Stimulated activated CD4-positive, alpha-beta T cell treated with anti-CD3 and anti-CD28 coated beads, Interleukin-4, amount 100 ng/mL, for 24 hours (primary cell): ENCODE results near the gene BICDL1.

Experiments used
- DNase-seq: peaks from one replicate; pipeline ENCODE4 v3.0.0-alpha.2; 2020

Gene BICDL1

DNA sequence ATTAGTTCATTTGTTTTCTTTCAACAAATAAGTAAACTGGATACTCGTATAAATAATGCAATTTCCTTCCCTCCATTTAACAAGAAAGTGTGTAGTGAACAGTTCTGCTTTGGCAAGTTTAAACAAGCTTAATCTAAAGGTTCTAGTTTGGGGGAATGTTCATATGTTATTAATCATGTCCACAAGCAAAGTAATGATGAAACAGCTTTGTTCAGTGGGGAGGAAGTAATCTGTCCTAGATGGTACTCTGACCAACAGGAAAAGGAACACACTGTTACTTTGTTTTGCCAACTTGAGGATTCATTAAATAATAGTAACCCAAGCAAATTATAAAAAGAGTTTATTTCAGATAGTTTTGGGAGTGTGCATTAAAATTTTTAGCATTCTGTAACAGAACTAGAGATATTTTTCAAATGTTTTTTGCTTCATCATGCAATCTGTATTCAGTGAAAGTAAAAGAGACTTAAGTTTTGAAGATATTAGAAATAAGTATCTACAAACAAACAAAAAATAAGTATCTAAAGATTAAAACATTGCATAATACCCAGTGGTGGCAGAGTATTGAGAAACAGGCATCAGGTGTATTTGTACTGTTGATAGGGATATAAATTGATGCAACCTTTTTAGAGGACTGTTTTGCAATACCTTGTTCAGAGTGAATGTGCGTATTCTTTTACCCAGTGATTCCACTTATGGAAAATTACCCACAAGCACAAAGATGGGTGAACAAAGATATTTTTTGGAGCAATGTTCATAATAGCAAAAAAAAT is 66.4 kb downstream of the BICDL1 start:
- no peak for DNase-seq

DNA sequence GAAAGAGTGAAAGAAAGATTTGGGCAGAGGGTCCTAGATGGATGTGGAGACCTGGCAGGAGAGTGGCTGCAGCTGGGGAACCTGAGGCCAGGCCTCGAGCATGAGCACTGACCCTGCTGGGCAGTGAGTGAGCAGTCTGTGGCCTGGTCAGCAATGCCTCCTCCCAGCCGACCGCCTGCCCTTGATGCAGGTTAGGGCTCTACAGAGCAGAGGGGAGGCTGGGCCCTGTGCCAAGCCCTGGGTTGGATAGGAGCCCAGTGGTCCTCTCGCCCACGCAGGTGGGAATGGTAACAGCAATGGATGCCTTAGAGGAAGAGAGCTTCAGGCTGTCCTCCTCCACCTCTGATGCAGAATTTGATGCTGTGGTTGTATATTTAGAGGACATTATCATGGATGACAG is 67.7 kb downstream of the BICDL1 start:
- no peak for DNase-seq

DNA sequence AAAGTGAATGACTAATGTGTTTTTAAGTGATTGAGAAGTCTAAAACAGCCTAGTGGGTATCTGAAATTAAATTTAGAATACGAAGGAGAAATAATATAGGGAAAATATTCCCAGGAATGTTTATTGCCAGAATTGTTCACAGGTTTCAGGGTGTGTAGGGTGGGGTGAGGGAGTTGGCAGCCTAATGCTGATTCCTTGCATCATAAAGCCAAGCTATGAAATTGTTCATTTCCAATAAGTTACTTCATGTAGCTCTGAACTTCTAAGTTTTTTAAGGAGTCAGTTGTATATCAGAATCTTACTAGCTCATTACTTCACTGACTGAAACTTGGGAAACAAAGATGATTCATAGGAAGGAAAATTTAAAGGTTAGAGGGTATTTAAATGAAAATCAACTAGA is 71.2 kb downstream of the BICDL1 start:
- DNase-seq = no peak

DNA sequence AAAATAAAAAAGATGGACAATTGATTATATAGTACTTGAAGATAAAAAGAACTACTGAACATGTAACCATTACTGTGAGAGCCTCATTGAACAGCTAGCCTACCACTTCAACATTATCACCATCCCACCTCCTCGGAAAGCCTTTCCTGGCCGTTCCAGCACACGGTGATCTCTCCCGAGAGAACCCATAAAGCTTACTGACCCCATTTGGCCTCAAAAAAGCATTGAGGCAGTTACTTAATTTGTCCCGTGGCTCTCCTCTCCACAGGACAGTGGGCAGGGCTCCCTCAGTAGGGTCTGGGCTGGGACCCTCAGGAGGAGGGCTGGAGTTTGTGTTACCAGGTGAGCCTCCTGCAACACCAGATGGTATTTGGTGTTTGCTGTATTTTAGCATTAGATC is 71.7 kb downstream of the BICDL1 start:
- no peak for DNase-seq

DNA sequence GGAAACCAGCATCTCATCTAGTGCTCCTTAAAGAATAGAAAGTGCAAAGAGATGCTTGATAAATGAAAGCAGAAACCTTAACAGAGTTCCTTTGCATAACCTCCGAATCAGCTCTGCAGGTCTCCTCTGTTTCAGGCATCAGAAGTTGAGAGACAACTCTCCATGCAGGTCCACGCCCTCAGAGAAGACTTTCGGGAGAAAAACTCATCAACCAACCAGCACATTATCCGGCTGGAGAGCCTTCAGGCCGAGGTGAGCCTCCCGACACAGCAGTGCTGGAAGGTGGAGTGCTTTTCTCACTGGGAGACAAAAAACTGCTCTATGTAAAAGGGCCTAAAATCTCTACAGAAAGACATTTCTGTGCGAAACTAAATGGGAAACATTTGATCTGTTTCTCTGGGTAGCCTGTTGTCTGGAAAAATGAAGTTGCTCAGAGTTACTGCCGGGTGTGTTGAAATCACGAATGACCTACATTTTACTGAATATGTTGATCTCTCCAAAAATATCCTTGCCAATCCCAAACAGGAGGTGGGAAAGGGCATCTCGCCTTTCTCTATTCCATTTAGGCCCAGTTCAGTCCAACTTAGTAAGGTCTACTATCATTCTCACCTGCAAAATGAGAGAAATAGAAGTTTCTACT is 72.7 kb downstream of the BICDL1 start:
- DNase-seq = no peak

DNA sequence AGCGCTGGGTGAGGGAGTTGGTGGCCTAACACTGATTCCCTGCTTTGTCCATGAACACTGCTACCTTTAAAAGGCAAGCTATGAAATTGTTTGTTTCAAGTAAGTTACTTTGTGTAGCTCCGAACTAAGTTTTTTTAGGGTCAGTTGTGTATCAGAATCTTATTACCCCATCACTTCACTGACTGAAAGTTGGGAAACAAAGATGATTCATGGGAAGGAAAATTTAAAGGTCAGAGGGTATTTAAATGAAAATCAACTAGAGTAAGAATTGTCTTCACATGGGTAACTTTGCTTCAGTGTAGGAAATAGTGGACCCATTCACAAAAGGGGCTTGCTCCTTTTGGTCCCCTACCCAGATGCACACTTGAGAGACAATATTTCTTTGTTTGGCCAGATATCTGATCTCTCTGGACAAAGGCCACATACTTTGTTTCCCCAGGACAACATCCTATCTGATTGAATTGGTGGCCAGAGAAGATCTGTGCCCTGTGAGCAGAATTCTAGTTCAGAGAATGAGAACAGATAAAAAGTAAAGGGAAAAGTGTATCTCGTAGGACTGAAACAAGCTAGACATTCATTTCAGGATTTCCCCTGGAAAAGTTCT is 74.0 kb downstream of the BICDL1 start:
- DNase-seq = no peak

DNA sequence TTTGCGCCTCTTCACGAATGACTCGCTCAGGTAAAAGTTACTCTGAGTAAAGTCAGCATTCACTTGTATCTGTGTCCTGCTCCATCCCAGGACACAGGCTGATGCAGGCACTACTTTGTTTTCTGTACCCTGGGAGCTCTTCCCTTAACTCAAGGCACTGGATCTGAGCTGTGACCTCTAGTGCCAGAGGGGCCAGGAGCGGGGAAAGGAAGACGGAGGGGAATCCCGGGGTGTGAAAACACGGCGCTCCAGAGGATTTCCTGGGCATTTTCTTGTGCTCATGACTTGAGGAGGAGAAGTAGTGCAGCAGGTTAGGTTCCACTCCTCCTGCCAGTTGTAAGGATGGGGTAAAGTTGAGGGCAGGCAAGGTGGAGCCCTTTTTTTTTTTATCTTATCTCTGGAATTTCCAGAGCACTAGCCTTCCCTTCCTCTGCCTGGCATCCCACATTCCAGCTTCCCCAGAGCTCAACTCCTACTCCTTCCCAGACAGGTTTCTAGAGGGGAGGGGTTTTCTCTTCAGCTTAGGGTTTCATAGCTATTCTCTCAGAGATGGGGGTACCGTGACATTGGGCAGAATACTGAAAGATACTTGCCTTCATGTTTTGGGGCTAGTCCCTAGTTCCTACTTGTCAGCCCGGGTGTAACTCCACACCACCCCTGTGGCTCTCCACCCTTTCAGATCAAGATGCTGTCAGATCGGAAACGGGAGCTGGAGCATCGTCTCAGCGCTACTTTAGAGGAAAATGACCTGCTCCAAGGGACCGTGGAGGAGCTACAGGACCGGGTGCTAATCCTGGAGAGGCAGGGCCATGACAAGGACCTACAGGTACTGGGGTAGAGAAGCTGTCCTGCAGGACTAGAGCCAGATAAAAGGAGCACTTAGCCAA is 75.3 kb downstream of the BICDL1 start:
- DNase-seq = no peak

DNA sequence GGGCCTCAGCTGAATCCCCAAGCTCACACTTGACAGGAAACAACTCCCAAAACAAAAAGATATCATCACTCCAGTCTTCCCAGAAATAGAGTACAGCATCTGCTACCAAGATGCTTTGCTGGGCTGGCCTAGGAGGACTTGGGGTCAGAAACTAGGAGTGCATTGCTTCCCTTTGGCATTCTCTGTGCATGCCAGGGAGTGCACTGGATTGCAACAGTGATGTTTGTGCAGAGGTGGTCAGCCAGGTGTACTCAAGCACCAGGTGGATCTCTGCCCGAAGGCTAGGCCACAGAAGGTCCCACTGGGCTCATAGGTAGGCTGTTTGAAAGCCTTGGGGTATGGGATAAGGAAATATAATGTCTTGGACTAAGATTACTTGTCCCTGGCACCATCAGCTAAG is 76.4 kb downstream of the BICDL1 start:
- DNase-seq = no peak

DNA sequence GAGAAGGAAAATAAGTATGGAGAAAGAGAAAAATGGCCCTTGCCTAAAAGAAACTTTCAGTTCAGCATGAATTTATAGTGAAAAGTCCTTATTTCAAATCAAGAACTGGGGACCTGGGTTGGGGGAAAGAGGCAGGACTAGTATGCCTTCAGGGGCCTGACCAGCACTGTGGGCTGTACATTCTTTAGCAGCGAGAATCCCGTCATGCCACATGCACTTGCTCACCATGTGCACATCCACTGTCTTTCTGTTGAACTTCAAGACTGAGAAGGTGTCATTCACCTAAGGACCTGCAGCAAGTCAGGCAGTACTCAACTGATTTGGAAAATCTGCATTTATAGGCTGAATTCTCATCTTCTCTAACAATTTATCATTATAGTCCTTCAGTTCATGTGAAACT is 77.3 kb downstream of the BICDL1 start:
- no peak for DNase-seq

DNA sequence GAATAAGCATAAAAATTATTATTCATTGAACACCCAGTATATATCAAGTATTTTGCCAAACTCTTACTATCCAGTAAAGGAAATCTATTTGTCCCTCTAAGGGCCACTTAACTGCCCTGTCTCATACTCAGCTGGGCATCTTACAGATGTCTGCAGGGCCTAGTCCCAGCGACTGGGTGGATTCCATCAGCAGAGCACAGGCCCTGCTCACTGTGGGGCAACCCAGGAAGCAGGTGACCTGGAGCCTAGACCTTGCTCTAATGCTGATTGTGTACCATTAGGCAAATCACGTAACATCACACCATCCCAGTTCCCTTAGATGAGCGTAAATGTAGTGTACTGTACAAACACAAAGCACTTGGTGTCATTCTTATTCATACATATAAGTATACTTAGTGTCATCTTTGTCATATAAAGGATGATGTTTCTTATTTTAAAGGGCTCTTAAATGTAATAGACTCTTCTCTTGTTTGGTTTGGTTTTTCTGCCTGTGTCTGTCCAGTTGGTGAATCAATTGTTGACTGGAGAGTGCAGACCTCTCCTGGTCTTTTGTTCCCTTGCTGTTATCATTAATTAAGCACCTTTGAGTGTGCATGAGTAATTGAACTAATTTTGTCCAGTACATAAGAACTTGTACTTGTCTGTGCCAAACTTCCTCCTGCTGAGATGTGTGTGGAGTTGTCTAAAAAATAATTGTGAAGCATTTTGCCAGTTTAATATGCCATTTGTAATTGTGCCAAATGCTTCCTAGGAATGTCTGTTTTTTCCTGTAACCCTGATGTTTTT is 78.2 kb downstream of the BICDL1 start:
- no peak for DNase-seq

DNA sequence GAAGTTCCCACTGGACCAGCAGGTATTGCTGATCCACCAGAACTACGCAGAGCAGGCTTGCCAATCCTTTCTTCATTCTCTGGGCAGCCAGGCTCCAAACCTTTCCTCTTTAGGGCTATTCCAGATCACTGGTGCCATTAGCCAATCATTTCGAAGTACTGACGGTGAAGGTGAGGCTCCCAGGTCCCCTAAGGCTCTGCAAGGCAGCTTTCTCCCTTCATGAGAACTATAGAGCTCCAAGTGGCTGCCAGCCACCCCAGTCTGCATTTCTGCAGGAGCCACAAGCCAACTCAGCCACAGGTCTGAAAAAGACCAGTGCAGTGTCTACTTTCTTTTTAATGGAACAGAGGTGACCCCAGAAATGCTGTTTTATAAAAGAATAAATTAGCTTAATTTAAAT is 78.9 kb downstream of the BICDL1 start:
- DNase-seq = no peak

DNA sequence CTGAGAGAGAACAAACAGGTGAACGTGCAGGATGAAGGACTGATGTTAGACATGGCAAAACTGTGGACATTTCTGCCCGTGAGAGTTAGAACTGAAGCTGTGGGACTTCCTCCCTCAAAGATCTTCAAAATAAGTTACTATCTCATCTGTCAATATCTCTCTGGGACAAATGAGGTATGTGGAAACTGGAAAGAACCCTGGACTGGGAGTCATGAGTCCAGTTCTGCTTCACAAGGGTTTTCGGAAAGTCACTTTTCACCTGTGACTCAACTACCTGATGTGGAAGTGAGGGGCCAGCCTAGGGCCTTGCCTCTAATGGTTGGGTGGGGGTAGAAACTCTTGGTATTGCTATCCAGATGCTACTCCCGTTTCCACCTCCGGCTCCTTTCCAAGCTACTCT is 80.2 kb downstream of the BICDL1 start:
- no peak for DNase-seq

DNA sequence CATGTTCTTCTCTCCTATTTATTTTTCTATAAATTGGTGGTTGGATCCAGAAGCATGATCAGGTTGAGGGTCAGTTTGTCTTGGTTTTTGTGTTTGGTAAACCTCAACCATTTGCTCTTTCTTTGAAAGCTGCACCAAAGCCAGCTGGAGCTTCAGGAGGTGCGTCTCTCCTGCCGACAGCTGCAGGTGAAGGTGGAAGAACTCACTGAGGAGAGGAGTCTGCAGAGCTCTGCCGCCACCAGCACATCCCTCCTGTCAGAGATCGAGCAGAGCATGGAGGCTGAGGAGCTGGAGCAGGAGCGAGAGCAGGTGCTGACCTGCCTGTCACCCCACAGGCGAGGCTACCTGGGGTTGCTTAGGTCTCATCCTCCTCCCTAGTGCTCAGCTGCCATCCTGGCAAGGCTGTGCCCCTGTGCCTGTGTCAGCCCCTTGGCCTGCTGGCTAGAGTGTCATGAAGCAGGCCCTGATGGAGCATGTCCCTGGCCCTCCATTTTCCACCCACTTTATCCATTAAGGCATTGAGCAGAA is 82.5 kb downstream of the BICDL1 start:
- DNase-seq = no peak

DNA sequence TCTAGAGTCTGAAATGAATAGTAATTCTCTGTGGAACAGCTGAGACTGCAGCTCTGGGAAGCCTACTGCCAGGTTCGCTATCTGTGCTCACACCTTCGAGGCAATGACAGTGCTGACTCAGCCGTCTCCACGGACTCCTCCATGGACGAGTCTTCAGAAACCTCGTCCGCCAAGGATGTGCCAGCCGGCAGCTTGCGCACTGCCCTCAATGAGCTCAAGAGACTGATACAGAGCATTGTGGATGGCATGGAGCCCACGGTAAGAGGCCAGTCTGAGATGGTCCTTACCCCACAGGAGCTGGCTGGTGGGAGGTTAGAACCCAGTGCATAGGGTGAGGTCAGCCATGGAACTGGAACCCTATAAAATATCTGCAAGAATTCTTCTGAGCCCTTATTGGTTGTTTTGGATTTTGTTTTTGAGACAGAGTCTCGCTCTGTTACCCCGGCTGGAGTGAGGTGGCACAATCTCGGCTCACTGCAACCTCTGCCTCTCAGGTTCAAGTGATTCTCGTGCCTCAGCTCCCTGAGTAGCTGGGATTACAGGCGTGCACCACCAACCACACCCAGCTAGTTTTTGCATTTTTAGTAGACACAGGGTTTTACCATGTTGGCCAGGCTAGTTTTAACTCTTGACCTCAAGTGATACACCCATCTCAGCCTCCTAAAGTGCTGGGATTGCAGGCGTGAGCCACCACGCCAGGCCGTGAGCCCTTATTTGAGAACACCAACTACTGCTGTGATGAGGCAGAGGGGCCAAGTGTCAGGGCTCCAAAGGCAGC is 83.6 kb downstream of the BICDL1 start:
- DNase-seq = no peak

DNA sequence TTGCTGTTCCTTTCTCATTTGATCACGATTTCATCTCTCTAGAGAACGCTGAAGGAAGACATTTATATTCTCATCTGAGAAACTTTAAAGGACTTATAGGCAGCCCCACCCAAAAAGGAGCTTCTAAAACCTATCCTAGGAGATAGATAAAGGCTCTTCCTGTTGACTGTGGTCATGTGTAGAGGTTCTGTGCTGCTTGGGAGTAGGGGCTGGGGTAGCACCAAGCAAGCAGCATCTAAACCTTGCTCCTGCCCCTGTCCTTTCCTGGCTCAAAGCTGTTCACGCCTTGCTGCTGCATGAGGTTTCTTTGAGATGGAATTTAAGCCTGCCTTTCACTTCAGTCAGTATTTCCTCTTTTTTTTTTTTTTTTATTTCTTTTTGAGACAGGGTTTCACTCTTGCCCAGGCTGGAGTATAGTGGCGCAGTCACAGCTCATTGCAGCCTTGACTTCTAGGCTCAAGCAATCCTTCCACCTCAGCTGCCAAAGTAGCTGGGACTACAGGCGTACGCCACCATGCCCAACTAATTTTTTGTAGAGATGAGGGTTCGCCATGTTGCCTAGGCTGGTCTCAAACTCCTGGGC is 86.1 kb downstream of the BICDL1 start:
- no peak for DNase-seq

DNA sequence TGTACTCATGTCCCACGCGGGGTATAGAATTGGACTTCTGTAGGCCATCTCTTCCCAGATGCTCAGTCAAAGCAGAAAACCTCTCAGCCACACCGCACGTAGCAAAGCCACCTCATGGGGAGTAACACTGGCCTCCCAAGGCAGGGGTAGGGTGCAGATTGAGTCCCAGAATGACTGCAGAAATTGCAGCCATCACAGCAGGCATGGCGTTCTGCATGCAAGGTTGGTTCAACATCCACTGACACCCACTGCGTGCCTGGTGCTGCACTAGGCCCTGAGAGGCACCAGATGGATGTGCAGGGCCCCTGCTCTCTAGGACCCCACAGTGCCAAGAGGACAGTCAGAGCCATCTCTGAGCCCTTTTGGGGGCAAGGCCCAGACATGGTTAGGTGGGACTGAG is 87.6 kb downstream of the BICDL1 start:
- DNase-seq = no peak

DNA sequence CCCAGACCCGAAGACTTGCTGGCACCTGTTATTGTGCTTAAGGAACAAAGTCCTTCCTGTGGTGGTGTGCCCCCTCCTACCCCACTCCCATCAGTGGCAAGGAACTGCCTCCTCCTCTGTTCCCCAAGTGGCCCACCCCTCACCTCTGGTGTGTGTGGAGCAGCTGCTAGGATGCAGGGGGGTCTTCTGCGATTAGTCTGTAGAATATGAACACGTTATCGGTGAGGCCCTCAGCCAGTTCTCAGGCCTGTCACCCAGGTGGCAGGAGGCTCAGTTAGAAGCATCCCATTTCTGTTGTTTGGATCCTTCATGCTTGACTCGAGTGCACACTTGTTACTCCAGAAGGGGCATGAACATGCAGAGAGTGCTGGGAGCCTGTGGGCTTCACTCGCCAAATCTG is 88.2 kb downstream of the BICDL1 start:
- no peak for DNase-seq

DNA sequence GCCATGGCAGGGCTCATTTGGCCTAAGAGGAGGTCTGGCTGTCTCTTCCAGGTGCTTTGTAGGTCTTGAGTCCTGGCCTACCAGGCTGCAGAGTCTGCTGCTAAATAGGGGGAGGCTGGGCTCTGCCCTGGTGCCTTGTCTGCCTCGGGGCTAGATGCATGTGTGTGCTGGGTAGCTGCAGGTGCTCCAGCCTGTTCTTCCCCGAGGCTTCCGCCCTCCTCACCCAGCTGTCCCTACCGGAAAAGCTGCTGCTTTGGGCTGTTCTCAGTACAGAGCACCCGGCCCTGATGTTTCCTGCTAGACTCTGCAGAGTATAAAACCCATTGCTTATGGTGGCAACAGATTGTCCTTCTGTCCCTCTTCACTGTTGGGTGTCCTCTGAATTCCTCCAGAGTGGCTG is 89.8 kb downstream of the BICDL1 start:
- no peak for DNase-seq

DNA sequence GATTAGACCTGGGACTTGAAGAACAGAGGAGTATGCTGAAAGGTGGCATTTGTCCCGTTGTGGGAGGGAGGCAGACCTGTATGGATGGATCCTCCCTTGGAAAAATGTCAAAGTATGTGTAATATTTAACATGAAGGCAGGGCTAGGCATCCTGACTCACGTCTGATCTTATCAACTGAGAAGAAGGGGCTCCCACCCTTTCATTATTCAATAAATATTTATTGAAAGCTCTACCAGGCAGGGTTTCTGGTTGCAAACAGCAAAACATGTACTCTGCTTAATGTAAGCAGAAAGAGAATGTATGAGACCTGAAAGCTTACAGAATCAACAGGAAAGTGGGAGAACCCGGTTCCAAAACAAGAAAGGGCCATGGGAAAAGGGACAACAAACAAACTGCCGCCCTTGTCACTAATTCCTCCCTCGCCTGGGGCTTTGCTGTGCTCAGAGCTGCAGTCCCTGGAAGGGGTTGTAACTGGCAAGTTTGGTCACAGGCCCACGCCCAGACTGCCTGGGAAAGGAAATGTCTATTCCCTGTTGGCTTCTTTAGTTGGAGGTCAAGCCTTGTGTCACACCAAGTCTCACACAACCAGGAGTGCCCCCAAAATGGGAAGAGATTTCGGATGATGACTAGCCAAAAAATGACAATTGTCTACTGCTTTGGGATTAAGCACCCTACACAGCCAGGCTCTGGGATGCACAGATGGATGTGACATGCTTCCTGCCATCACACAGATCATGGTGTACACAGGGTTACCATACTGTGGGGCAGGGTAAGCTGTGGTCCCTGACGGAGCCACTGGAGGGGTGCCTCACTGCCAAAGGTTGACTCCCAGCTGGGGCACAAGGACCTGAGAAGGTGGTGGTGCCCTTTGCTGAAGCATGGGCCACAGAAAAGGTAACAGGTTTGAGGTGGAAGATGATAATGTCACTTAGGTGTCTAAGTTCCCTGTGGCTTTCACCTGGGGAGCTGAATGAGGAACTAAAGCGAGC is 90.7 kb downstream of the BICDL1 start:
- no peak for DNase-seq

DNA sequence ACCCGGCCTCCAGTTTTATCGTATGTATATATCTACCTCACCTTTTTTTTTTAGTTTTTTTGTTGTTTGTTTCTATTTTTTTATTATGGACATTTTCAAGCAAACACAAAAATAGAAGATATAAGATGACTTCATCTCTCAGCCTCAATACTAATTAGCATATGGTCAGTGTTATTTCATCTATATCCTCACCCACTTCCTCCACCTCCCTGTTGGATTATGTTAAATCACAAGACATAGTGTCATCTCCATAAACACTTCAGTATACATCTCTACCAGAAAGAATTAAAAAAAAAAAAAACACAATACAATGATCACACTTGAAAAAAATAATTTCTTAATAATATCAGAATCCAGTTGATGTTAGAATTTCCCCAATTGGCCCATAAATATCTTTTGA is 92.6 kb downstream of the BICDL1 start:
- no peak for DNase-seq
